K562 (cell line): Measurements from ENCODE around the gene SPEM1. TPM values are rescaled to one million over a fixed set of nuclear protein-coding genes. Genes with fewer than 3 reads are reported as not detected.

ENCODE experiments used
- ATAC-seq: fragments of 200-7000 bp; cut with Tn5 transposase; 3 replicates; pipeline ENCODE4 v1.9.1; 2020; ENCODE audit warnings: moderate library complexity
- BruUV-seq: library from RNA; stranded (reverse); fragments of 400-500 nt; replicated peaks from 2 replicates; lab custom pipeline; 2021; lab: Mats Ljungman, UMichigan
- CTCF ChIA-PET: fragments of 300-600 bp; formaldehyde crosslinking; extraction: SDS; loops from one replicate; lab custom pipeline; 2021; ENCODE audit warnings: low intra/inter-chr PET ratio; lab: Yijun Ruan, JAX
- POLR2A ChIA-PET: fragments of 300-600, 350-650 bp; sonication (Branson Sonifier 250); formaldehyde crosslinking; extraction: SDS; loops from one replicate; lab custom pipeline; 2021; ENCODE audit warnings: antibody characterized with exemption, inconsistent platforms; lab: Yijun Ruan, JAX
- DNase-seq, 4 experiments: peaks; one replicate each; pipeline versions ENCODE4 v3.0.0 to v3.0.0-alpha.2; 2011 to 2018; ENCODE audit warnings: low spot score in 3 of 4, mixed read lengths in 3 of 4; ENCODE audit errors: extremely low read depth in 1 of 4
- FAIRE-seq: peaks from 2 replicates; lab custom pipeline; 2011; peaks lifted over from hg19 to GRCh38; lab: Jason Lieb, UNC
- H2AFZ ChIP-seq: 2 replicates; pipeline ENCODE4 v1.6.0; 2011; ENCODE audit warnings: low read depth, low read length, control low read depth, inconsistent platforms
- H3K27ac ChIP-seq: fragments of 200-600 bp; 3 replicates; pipeline ENCODE4 v1.8.0; 2011; ENCODE audit warnings: low read depth, mild to moderate bottlenecking, control low read depth, inconsistent platforms, low read length, moderate library complexity, mixed read lengths; ENCODE audit errors: extremely low read depth
- H3K27me3 ChIP-seq, 2 experiments: fragments of 300-600 bp in 1 of 2; 2 replicates in 1 of 2; 3 replicates in 1 of 2; pipeline versions ENCODE4 v1.6.0 to v1.8.0; 2011; ENCODE audit warnings: inconsistent platforms in 2 of 2, low read length in 2 of 2, mild to moderate bottlenecking in 1 of 2, mixed read lengths in 1 of 2, moderate library complexity in 1 of 2; ENCODE audit not compliant: control insufficient read depth in 2 of 2, insufficient read depth in 2 of 2
- H3K36me3 ChIP-seq: fragments of 300-600 bp; 3 replicates; pipeline ENCODE4 v1.8.0; 2011; ENCODE audit warnings: mild to moderate bottlenecking, low read length, inconsistent platforms; ENCODE audit not compliant: control insufficient read depth, insufficient read depth
- H3K4me1 ChIP-seq, 2 experiments: fragments of 200-600 bp in 1 of 2; replicated peaks in 1 of 2; 2 replicates in 1 of 2; 3 replicates in 1 of 2; pipeline versions ENCODE4 v1.5.1 to v1.8.0; 2011; ENCODE audit warnings: inconsistent platforms in 2 of 2, low read length in 2 of 2, mild to moderate bottlenecking in 1 of 2, mixed read lengths in 1 of 2, moderate library complexity in 1 of 2; ENCODE audit not compliant: control insufficient read depth in 2 of 2, insufficient read depth in 2 of 2
- H3K4me2 ChIP-seq: 2 replicates; pipeline ENCODE4 v1.6.1; 2011; ENCODE audit warnings: low read length, control low read depth, inconsistent platforms, mixed read lengths; ENCODE audit not compliant: insufficient read depth
- H3K4me3 ChIP-seq: fragments of 200-600 bp; sonication (generic), shearing (Covaris generic); 2 replicates; pipeline ENCODE4 v1.5.1; 2016; ENCODE audit warnings: control low read depth, inconsistent platforms
- H3K79me2 ChIP-seq: fragments of 200-600 bp; 3 replicates; pipeline ENCODE4 v1.8.0; 2011; ENCODE audit warnings: low read length, inconsistent platforms; ENCODE audit not compliant: control insufficient read depth, insufficient read depth
- H3K9ac ChIP-seq, 2 experiments: 2 replicates each; pipeline versions ENCODE4 v1.6.0 to v1.6.1; 2011; ENCODE audit warnings: low read depth in 2 of 2, low read length in 2 of 2, control low read depth in 1 of 2, inconsistent platforms in 1 of 2, mild to moderate bottlenecking in 1 of 2, mixed read lengths in 1 of 2; ENCODE audit not compliant: insufficient read depth in 1 of 2
- H3K9me1 ChIP-seq: one replicate; pipeline ENCODE4 v1.6.0; 2011; ENCODE audit warnings: inconsistent platforms, mild to moderate bottlenecking, low read length, moderate library complexity; ENCODE audit not compliant: control insufficient read depth, insufficient read depth
- H3K9me3 ChIP-seq: replicated peaks from 2 replicates; pipeline ENCODE4 v1.5.1; 2011; ENCODE audit warnings: low read depth, low read length, inconsistent platforms; ENCODE audit not compliant: control insufficient read depth, insufficient read depth
- H4K20me1 ChIP-seq: replicated peaks from 2 replicates; pipeline ENCODE4 v1.6.1; 2011; ENCODE audit warnings: low read length, inconsistent platforms, mixed read lengths; ENCODE audit not compliant: control insufficient read depth, insufficient read depth
- CC2D1A ChIP-seq: fragments of 450-650 bp; IDR thresholded peaks from 2 replicates; pipeline ENCODE4 v1.6.1; 2017; ENCODE audit warnings: mild to moderate bottlenecking
- NCOA6 ChIP-seq: fragments of 450-650 bp; IDR thresholded peaks from 2 replicates; pipeline ENCODE4 v1.6.1; 2017; ENCODE audit warnings: mild to moderate bottlenecking
- NFRKB ChIP-seq: fragments of 450-650 bp; IDR thresholded peaks from 2 replicates; pipeline ENCODE4 v1.6.1; 2016; ENCODE audit warnings: low read depth
- POLR2G ChIP-seq: fragments of 200-400 bp; formaldehyde crosslinking; IDR thresholded peaks from 2 replicates; pipeline ENCODE4 v1.6.1; 2017; ENCODE audit warnings: low read depth, mild to moderate bottlenecking, antibody characterized with exemption, low read length, moderate library complexity
- YBX1 ChIP-seq: fragments of 450-650 bp; IDR thresholded peaks from 2 replicates; pipeline ENCODE4 v1.7.1; 2016; ENCODE audit warnings: mild to moderate bottlenecking
- ZEB2 ChIP-seq: fragments of 450-650 bp; IDR thresholded peaks from 2 replicates; pipeline ENCODE4 v1.6.1; 2016
- ZNF445 ChIP-seq: fragments of 250-450 bp; sonication (Bioruptor Pico); IDR thresholded peaks from 2 replicates; pipeline ENCODE4 v1.4.0; 2020; ENCODE audit warnings: low read depth, mild to moderate bottlenecking, moderate library complexity
- ZNF668 ChIP-seq: fragments of 250-450 bp; sonication (Bioruptor Pico); IDR thresholded peaks from 2 replicates; pipeline ENCODE4 v1.8.0; 2022; ENCODE audit warnings: mild to moderate bottlenecking, inconsistent platforms
- WGBS: fragments of 100-300 bp; shearing (Covaris generic); methylation state at CpG from one replicate; pipeline ENCODE4 v1.1.6; 2016; ENCODE audit warnings: low coverage, mixed read lengths; ENCODE audit not compliant: insufficient coverage; ENCODE audit errors: missing lambda C conversion rate; 5-methylcytosine and 5-hydroxymethylcytosine counted together
- in situ Hi-C: fragments of 300-500 bp; cut with MboI; formaldehyde crosslinking; loops from 4 replicates; pipeline ENCODE4 v1.15.0; 2018; ENCODE audit warnings: inconsistent platforms, mixed read lengths
- intact Hi-C: fragments of 100-400 bp; cut with micrococcal nuclease; formaldehyde crosslinking; loops from 2 replicates; pipeline ENCODE4 v1.14.2; 2022
- polyA plus RNA-seq, 8 experiments: library from polyadenylated mRNA; depleted of rRNA in 4 of 8; stranded (reverse) in 5 of 8; unstranded in 3 of 8; fragments of >200 nt; fragmentation: Nextera tagmentation in 2 of 8; fragmentation: Illumina TruSeq in 1 of 8; extraction: Ambion mirVana in 2 of 8; extraction: Trizol in 1 of 8; gene quantifications; 2 replicates each; pipeline versions ENCODE4 v1.2.1 to v1.2.3, GENCODE V29; 2011 to 2014; ENCODE audit warnings: inconsistent platforms in 1 of 8, missing spikeins in 1 of 8
- total RNA-seq, 7 experiments: library from RNA; depleted of rRNA in 6 of 7; stranded (reverse); fragments of >200 nt in 6 of 7; fragmentation: Illumina TruSeq in 2 of 7; extraction: Trizol in 2 of 7; gene quantifications; 2 replicates each; pipeline versions ENCODE4 v1.2.1 to v1.2.3, GENCODE V29; 2011 to 2021; ENCODE audit warnings: low replicate concordance in 1 of 7
- TF ChIP-seq, protein P1 (sequence below), 3 experiments: fragments of 200-800 bp in 1 of 3; sonication (Bioruptor generic) in 1 of 3; sonication (generic) in 1 of 3; formaldehyde crosslinking in 1 of 3; IDR thresholded peaks; 2 replicates each; pipeline versions ENCODE4 v1.6.1 to v1.8.0; 2016 to 2022; ENCODE audit warnings: mild to moderate bottlenecking in 2 of 3, missing compliant biosample characterization in 2 of 3, missing genetic modification characterization in 2 of 3, missing genetic modification reagents in 1 of 3
- TF ChIP-seq, protein P2 (sequence below): sonication (generic); formaldehyde crosslinking; IDR thresholded peaks from 2 replicates; pipeline ENCODE4 v1.8.0; 2023; ENCODE audit warnings: mild to moderate bottlenecking, missing genetic modification reagents
- TF ChIP-seq, protein P3 (sequence below): fragments of 250-450 bp; sonication (Bioruptor Pico); IDR thresholded peaks from 2 replicates; pipeline ENCODE4 v1.9.0; 2021; ENCODE audit warnings: mild to moderate bottlenecking, inconsistent platforms

SPEM1 gene
- total and polyA plus RNA-seq, 9 of the 15 experiments (the other 6 are each of a cell fraction or from before 2014, with no cell fraction given) = not detected

DNA sequence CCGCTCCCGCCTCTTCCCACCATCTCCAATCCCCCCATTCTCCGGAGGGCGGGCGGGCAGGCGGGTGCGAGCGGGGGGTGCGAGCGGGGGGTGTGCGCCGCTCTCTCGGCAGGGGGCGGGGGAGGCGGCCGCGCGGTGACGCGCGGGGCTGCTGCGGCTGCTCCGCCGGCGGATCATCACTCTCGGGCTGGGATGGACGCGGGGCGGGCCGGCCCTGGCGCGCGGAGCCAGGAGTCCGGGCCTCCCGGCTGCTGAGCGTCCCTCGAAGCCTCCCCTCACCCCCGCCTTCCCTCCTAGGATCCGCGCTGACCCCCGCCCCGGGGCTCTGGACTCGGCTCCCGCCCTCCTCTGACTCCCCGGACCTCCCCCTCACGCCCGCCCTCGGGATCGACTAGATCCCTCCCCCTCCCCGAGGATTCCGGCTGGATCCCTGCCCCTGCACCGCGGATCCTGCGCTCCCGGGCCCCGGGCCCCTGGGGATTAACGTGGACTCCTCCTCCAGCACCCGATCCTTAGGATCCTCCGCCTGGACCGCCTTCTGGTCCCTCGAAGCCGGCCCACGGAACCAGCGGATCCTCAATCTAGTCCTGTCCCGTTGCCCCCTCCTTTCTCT lies 15.3 kb upstream of the SPEM1 start (continued):
- TF ChIP-seq ZNF445 = no peak
- TF ChIP-seq NFRKB = no peak
- TF ChIP-seq POLR2G = peak; percentile 70
- no peak for TF ChIP-seq ZNF668 (CRISPR knock-in tag)

DNA sequence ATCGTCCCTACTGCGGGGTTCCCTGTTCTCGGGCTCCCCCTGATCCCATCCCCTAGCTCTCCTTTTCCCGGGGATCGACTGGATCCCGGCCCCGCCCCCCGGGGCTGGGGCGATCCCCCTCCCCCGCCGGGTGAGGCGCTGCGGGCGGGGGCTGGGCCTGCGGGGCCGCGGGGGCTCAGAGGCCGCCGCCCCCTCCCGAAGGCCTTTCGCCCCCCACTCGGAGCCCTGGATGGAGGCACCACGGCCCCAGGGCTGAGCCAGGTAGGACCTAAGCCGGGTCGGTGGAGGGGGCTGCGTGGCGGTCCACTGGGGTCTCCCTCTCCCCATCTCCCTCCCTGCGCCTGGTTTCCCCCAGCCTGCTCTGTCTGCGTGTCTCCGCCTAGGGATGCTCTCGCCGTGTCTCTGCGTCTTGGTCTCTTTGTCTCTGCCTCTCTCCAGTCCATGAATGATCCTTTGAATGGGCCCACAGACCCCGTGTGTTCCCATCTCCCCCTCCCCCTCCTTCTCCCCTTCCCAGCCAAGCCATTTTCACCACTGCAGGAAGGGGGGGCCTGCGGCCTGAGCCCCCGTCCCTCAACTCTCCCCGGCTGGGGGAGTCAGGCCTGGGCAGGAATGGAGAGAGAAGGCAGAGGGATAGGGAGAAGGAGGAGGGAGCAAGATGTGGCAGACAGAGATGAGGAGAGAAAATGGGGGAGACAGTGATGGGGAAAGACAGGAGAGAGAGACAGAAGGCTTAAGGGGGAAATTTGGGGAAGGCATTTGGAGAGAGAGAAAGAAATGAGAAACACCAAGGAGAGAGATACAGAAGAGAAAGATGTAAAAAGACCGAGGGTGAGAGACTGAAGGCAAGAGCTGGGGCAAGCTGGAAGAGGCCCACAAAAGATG lies 14.5 kb upstream of the SPEM1 start:
- FAIRE-seq (no peak), ATAC-seq (no peak), DNase-seq (peak in 2 of 4 experiments; percentile 62 to 65)
- no peaks in the 10 kb centered on the region for H3K27me3 ChIP-seq
- H3K9me1 ChIP-seq = no peaks in the 10 kb centered on the region
- CTCF ChIA-PET = no interaction called here
- H4K20me1 ChIP-seq = no peaks in the 10 kb centered on the region
- H3K79me2 ChIP-seq = peaks cover 8% of the 10 kb centered on the region; the same call in 2 of the 3 replicates
- peak overlapping the region; percentile 78; the same call in 1 of the 3 replicates for H3K27ac ChIP-seq
- H2AFZ ChIP-seq = peak overlapping the region; percentile 81
- POLR2A ChIA-PET = interaction anchor here (1.3 kb wide), 1 partner anchor 156 kb away, joined by 4 read pairs; the partner anchor contains the start of gene SENP3
- peaks cover 11 to 20% of the 10 kb centered on the region in 2 experiments; a peak in 3 of 5 replicates for H3K4me1 ChIP-seq
- H3K9ac ChIP-seq = peak overlapping the region; percentile 57 to 87; a peak in 3 of 4 replicates
- TSS peak; percentile 76 for BruUV-seq
- intact Hi-C loops (no loop called here), in situ Hi-C loops (no loop called here)
- 0% methylated on average over 1 of the region's 38 CpGs for WGBS
- H3K36me3 ChIP-seq = peaks cover 6% of the 10 kb centered on the region; the same call in 1 of the 3 replicates
- H3K4me2 ChIP-seq = peak overlapping the region; percentile 78
- H3K9me3 ChIP-seq = no peaks in the 10 kb centered on the region
- H3K4me3 ChIP-seq = peak overlapping the region; percentile 68
- TF ChIP-seq, protein P1, sequence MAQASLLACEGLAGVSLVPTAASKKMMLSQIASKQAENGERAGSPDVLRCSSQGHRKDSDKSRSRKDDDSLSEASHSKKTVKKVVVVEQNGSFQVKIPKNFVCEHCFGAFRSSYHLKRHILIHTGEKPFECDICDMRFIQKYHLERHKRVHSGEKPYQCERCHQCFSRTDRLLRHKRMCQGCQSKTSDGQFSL (CRISPR knock-in tag; IDR thresholded peaks at IDR 0.05) = 0 out of 2 replicates have a peak, but pooled peaks have one; percentile 15
- TF ChIP-seq, protein P1 (tag; IDR thresholded peaks at IDR 0.05) = no peak
- no peak for TF ChIP-seq ZEB2
- TF ChIP-seq, protein P2, sequence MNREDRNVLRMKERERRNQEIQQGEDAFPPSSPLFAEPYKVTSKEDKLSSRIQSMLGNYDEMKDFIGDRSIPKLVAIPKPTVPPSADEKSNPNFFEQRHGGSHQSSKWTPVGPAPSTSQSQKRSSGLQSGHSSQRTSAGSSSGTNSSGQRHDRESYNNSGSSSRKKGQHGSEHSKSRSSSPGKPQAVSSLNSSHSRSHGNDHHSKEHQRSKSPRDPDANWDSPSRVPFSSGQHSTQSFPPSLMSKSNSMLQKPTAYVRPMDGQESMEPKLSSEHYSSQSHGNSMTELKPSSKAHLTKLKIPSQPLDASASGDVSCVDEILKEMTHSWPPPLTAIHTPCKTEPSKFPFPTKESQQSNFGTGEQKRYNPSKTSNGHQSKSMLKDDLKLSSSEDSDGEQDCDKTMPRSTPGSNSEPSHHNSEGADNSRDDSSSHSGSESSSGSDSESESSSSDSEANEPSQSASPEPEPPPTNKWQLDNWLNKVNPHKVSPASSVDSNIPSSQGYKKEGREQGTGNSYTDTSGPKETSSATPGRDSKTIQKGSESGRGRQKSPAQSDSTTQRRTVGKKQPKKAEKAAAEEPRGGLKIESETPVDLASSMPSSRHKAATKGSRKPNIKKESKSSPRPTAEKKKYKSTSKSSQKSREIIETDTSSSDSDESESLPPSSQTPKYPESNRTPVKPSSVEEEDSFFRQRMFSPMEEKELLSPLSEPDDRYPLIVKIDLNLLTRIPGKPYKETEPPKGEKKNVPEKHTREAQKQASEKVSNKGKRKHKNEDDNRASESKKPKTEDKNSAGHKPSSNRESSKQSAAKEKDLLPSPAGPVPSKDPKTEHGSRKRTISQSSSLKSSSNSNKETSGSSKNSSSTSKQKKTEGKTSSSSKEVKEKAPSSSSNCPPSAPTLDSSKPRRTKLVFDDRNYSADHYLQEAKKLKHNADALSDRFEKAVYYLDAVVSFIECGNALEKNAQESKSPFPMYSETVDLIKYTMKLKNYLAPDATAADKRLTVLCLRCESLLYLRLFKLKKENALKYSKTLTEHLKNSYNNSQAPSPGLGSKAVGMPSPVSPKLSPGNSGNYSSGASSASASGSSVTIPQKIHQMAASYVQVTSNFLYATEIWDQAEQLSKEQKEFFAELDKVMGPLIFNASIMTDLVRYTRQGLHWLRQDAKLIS = no peak
- TF ChIP-seq YBX1 = no peak
- TF ChIP-seq, protein P3, sequence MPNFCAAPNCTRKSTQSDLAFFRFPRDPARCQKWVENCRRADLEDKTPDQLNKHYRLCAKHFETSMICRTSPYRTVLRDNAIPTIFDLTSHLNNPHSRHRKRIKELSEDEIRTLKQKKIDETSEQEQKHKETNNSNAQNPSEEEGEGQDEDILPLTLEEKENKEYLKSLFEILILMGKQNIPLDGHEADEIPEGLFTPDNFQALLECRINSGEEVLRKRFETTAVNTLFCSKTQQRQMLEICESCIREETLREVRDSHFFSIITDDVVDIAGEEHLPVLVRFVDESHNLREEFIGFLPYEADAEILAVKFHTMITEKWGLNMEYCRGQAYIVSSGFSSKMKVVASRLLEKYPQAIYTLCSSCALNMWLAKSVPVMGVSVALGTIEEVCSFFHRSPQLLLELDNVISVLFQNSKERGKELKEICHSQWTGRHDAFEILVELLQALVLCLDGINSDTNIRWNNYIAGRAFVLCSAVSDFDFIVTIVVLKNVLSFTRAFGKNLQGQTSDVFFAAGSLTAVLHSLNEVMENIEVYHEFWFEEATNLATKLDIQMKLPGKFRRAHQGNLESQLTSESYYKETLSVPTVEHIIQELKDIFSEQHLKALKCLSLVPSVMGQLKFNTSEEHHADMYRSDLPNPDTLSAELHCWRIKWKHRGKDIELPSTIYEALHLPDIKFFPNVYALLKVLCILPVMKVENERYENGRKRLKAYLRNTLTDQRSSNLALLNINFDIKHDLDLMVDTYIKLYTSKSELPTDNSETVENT (CRISPR knock-in tag) = no peak
- TF ChIP-seq NCOA6 = no peak
- 0 out of 2 replicates have a peak, but pooled peaks have one; percentile 4 for TF ChIP-seq CC2D1A
